Effector memory CD8-positive, alpha-beta T cell (primary cell): Measurements from ENCODE around the gene NT5C.

Experiments used
- ATAC-seq: fragments of 150-1000 bp; cut with Tn5 transposase; replicated peaks from 2 replicates; pipeline ENCODE4 v1.10.0; 2021; ENCODE audit warnings: mild to moderate bottlenecking, moderate library complexity
- DNase-seq, 3 experiments: peaks; one replicate each; pipeline ENCODE4 v3.0.0; 2021
- H3K27ac Mint-ChIP-seq, 2 donors: one replicate each; pipeline ENCODE4 v1.8.0; 2022; ENCODE audit warnings: mild to moderate bottlenecking in 2 of 2, mixed read lengths in 2 of 2, moderate library complexity in 2 of 2
- H3K27me3 Mint-ChIP-seq, 2 donors: one replicate each; pipeline ENCODE4 v1.8.0; 2022; ENCODE audit warnings: mixed read lengths in 2 of 2
- H3K36me3 Mint-ChIP-seq: one replicate; pipeline ENCODE4 v1.8.0; 2022; ENCODE audit warnings: mild to moderate bottlenecking, moderate library complexity, mixed read lengths; ENCODE audit not compliant: insufficient read depth
- H3K4me1 Mint-ChIP-seq, 2 donors: one replicate each; pipeline ENCODE4 v1.8.0; 2022; ENCODE audit warnings: low read depth in 2 of 2, mixed read lengths in 2 of 2
- H3K4me3 Mint-ChIP-seq, 2 donors: one replicate each; pipeline ENCODE4 v1.8.0; 2022; ENCODE audit warnings: mild to moderate bottlenecking in 2 of 2, mixed read lengths in 2 of 2, moderate library complexity in 2 of 2
- H3K9me3 Mint-ChIP-seq, 2 donors: one replicate each; pipeline ENCODE4 v1.8.0; 2022; ENCODE audit warnings: mixed read lengths in 2 of 2

NT5C gene

DNA sequence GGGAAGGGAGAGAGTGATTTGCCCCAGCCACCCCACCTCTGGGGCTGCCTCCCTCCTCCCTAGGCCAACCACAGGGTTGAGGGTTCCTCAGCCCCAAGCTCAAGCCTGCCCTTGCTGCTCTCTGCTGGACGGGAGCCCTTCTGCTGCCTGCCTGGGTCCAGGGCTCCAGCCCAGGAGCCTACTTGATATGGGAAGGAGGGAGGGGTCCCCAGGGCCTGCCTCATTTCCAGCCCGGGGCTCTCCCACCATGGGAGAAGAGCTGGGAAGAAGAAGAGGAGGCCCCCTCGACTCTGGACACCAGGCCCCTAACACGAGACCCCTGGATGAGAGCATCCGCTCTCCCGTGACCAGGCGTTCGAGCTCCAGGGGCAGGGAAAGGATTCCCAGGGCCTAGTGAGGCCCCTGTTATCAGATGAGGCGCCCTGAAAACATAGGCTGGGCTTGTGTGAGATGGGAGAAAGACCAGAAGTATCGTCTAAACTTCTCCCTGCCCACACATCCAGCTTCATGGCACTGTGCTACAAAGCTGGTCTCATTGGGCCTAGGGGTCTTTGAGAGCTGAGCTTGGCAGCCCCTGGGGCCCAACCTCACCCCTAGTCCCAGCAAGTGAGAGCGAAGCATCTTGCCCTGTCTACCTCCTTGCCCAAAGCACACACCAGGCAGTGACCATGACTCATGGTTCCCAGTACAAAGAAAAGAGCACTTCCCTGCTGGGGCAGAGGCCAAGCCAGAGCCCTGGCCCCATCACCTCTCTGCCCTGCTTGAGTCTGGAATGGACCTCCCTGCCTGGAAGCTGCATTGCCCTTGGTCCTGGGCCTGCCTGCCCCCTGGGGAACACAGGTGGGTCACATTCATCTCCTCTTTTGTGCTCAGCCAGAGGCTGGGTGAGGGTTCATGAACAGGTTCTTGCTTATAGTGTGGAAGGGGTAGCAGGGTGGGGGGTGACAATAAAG lies 42.8 kb downstream of the NT5C start:
- DNase-seq, result no peak
- H3K27ac Mint-ChIP-seq, result peak overlapping the region in 1 of 2 donors; percentile 66
- peak overlapping the region; percentile 65 to 73 for H3K4me3 Mint-ChIP-seq
- H3K27me3 Mint-ChIP-seq, result no peaks in the 10 kb centered on the region
- no peak for ATAC-seq
- H3K9me3 Mint-ChIP-seq, result no peaks in the 10 kb centered on the region
- H3K4me1 Mint-ChIP-seq, result peaks cover 3 to 14% of the 10 kb centered on the region in 2 donors
- H3K36me3 Mint-ChIP-seq, result no peaks in the 10 kb centered on the region

- peak in 1 of 3 experiments; percentile 10 for DNase-seq
- H3K4me1 Mint-ChIP-seq, result peaks cover 3 to 14% of the 10 kb centered on the region in 2 donors
- H3K27me3 Mint-ChIP-seq, result peaks cover 0 to 2% of the 10 kb centered on the region in 2 donors
- H3K27ac Mint-ChIP-seq, result peak within 1 kb of the TSS; percentile 66 to 83
- ATAC-seq, result peak; percentile 78
- no peaks in the 10 kb centered on the region for H3K36me3 Mint-ChIP-seq
- H3K4me3 Mint-ChIP-seq, result peak within 1 kb of the TSS; percentile 65 to 73
- no peaks in the 10 kb centered on the region for H3K9me3 Mint-ChIP-seq
Observed at GRCh38 chr17:75087558-75088453, 43.7 kb downstream of the NT5C start, which contains the start of gene SLC16A5. Gene SLC16A5 (plus strand): TSS chr17:75087954. CDS start chr17:75093637, 5,683 bp downstream.

DNA sequence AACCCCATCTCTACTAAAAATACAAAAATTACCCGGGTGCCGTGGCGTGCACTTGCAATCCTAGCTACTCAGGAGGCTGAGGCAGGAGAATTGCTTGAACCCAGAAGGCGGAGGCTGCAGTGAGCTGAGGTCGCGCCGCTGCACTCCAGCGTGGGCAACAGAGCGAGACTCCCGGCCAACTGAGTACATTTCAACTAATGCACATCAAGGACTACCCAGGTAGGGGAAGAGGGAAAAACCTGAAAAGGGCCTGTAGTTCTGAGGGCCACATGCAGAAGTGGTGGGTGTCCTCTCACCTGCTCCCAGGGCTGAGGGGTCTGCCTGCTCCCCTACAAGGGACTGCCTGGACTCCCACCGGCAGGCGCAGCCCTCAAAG lies 44.4 kb downstream of the NT5C start:
- H3K4me1 Mint-ChIP-seq, result peaks cover 3 to 14% of the 10 kb centered on the region in 2 donors
- DNase-seq, result no peak
- peaks cover 0 to 9% of the 10 kb centered on the region in 2 donors for H3K27me3 Mint-ChIP-seq
- H3K27ac Mint-ChIP-seq, result peak overlapping the region; percentile 32 to 83
- no peaks in the 10 kb centered on the region for H3K9me3 Mint-ChIP-seq
- peak overlapping the region; percentile 65 to 73 for H3K4me3 Mint-ChIP-seq
- ATAC-seq, result peak; percentile 6
- no peaks in the 10 kb centered on the region for H3K36me3 Mint-ChIP-seq

DNA sequence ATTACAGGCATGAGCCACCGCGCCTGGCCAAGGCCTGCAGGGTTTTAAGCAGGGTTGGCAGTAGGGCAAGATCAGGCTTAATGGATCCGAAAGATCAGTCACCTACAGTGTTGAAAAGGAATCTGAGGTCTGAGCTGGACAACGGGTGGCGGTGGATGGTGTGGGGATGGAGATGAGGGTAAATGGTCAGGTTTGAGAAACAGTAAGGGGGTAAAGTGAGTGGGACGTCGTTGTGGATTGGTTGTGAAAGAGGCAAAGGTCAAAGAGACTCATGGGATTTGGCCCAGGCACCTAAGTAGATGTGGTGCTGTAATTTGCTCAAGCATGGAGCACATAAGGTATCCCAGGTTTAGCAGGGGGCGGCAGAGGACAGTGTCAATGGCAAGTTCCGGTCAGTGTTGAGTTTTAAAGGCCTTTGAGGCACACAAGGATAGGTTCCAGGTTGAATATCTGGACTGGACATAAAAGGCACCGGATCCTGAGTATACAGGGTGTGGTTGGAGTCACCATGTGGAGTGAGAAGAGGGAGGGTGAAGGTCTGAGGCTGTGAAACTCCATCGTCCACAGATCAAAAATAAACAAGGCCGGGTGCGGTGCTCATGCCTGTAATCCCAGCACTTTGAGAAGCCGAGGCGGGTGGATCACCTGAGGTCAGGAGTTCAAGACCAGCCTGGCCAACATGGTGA lies 44.9 kb downstream of the NT5C start:
- no peak for DNase-seq
- H3K27ac Mint-ChIP-seq, result peak overlapping the region; percentile 32 to 83
- no peak for ATAC-seq
- no peaks in the 10 kb centered on the region for H3K36me3 Mint-ChIP-seq
- peaks cover 0 to 14% of the 10 kb centered on the region in 2 donors for H3K27me3 Mint-ChIP-seq
- peak overlapping the region; percentile 65 to 73 for H3K4me3 Mint-ChIP-seq
- no peaks in the 10 kb centered on the region for H3K9me3 Mint-ChIP-seq
- H3K4me1 Mint-ChIP-seq, result peaks cover 3 to 14% of the 10 kb centered on the region in 2 donors

DNA sequence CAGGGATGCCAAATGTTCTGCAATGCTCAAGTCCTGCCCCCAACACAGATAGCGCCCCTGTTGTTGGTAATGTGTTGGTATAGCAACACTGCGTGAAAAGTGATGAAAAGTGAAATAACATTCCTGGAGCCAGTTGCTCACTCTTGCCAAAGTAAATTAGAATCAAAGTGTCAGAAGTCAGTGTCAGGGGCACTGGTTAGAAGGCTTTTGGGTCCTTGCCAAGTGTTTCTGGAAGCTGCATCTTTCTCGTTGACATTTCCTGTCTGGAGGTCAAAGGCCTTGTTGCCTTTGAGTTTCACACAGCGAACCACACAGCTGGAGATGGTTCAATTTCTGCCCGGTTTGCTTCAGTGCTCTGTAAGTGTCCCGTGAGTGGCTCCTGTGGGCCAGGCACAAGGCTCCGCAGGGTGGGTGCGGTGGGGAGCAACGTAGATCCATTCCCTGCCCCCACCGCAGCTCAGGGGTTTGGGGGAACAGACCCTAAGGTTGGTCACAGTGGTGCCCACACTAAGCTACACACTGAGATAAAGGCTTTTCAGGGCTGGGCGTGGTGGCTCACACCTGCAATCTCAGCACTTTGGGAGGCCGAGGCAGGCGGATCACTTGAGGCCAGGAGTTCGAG lies 47.4 kb downstream of the NT5C start:
- H3K36me3 Mint-ChIP-seq, result peaks cover 2% of the 10 kb centered on the region
- H3K27ac Mint-ChIP-seq, result peak overlapping the region in 1 of 2 donors; percentile 28
- H3K27me3 Mint-ChIP-seq, result peaks cover 0 to 16% of the 10 kb centered on the region in 2 donors
- no peak overlapping the region for H3K4me3 Mint-ChIP-seq
- ATAC-seq, result no peak
- H3K9me3 Mint-ChIP-seq, result no peaks in the 10 kb centered on the region
- DNase-seq, result no peak
- H3K4me1 Mint-ChIP-seq, result peaks cover 0 to 11% of the 10 kb centered on the region in 2 donors

DNA sequence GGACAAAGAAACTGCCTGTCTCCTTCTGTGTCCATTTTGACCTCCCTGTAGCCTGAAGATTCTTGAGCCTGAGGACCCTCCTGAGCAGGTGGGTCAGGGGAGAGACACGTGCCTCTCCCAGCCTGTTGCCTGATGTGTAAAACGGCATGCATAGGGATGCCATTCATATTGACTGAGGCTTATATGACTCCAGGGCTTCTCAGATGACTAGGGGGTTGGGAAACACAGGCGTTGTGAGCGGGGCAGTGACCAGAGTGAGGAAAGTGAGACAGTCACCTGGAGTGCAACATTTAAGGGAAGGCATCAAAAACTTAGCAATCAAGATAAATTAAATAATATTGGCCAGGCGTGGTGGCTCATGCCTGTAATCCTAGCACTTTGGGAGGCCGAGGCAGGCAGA lies 48.9 kb downstream of the NT5C start:
- no peak overlapping the region for H3K4me3 Mint-ChIP-seq

DNA sequence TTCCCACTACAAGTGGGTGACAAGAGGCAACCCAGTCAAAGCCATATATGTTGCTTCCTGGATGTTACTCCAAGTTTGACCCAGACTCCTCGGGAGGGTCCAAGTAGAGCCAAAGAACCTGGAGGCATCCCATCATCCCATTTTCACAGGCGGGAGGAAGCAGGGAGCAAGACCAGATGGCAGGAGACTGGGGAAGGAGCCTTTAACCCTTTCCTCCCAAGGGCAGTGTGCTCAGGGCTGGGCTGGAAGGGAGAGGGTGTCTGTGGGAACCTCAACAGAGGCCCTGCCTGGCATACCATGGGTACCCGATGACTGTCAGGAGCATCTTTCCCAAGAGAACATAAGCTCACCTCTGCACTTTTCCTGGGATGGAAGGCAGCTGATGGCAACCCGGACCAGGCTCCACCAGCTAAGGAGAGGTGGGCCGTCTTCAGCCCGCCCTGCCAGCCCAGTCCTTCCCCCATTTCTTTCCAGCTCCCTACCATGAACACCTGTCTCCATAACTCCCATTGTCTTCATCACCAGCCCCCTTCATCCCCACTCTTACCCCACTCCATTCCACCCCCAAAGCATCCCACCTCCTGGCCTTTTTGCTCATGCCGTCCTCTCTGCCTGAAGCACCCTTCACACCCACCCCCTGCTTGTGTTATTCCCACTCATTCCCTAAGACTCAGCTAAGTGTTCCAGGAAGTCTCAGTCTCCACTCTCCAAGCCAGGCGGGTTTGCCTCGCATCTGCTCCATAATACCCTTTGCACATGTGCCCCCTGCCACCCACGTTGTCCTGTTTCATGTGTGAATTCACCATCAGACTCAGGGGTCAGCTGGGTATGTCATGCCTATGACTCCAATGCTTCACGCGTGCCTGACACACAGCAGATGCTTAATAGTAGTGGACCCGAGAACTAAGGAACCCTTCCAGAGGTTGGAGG lies 49.7 kb downstream of the NT5C start:
- ATAC-seq (no peak), DNase-seq (no peak)
- peaks cover 2% of the 10 kb centered on the region for H3K36me3 Mint-ChIP-seq
- H3K4me3 Mint-ChIP-seq, result no peak overlapping the region
- H3K4me1 Mint-ChIP-seq, result peaks cover 5 to 12% of the 10 kb centered on the region in 2 donors
- H3K27ac Mint-ChIP-seq, result no peak overlapping the region
- H3K9me3 Mint-ChIP-seq, result no peaks in the 10 kb centered on the region
- peaks cover 0 to 16% of the 10 kb centered on the region in 2 donors for H3K27me3 Mint-ChIP-seq

More for the DNA sequence above, 48.9 kb downstream of the NT5C start:
- no peak for DNase-seq
- peaks cover under 1 to 13% of the 10 kb centered on the region in 2 donors for H3K4me1 Mint-ChIP-seq
- no peak for ATAC-seq
- H3K27me3 Mint-ChIP-seq, result peaks cover 0 to 16% of the 10 kb centered on the region in 2 donors
- no peaks in the 10 kb centered on the region for H3K9me3 Mint-ChIP-seq
- H3K36me3 Mint-ChIP-seq, result peaks cover 2% of the 10 kb centered on the region
- H3K27ac Mint-ChIP-seq, result no peak overlapping the region
